Spleen (tissue), 11 donors: ENCODE results near the gene CEP112. TPM values are rescaled to one million over a fixed set of nuclear protein-coding genes. Genes with fewer than 3 reads are reported as not detected.

Experiments
- DNase-seq: peaks from one replicate; pipeline ENCODE4 v3.0.0-alpha.2; 2020
- H3K27ac ChIP-seq, 8 donors: fragments of 200-600 bp; sonication (generic) in 7 of 8; 1 replicate in 4 of 8; 2 replicates in 4 of 8; pipeline versions ENCODE4 v1.5.0 to v1.8.0; 2016 to 2021; ENCODE audit warnings: inconsistent platforms in 4 of 8, mild to moderate bottlenecking in 4 of 8, moderate library complexity in 1 of 8
- H3K27me3 ChIP-seq, 7 donors: fragments of 200-600 bp; sonication (generic) in 6 of 7; replicated peaks in 1 of 7; 1 replicate in 4 of 7; 2 replicates in 3 of 7; pipeline versions ENCODE4 v1.5.0 to v1.8.0; 2016 to 2021; ENCODE audit warnings: inconsistent platforms in 3 of 7, mild to moderate bottlenecking in 1 of 7
- H3K36me3 ChIP-seq, 6 donors: fragments of 200-600 bp; sonication (generic) in 5 of 6; 1 replicate in 4 of 6; 2 replicates in 2 of 6; pipeline versions ENCODE4 v1.5.0 to v1.8.0; 2016 to 2021; ENCODE audit warnings: inconsistent platforms in 2 of 6
- H3K4me1 ChIP-seq, 6 donors: fragments of 200-600 bp; sonication (generic) in 5 of 6; 1 replicate in 3 of 6; 2 replicates in 3 of 6; pipeline versions ENCODE4 v1.5.0 to v1.8.0; 2016 to 2021; ENCODE audit warnings: inconsistent platforms in 3 of 6
- H3K4me3 ChIP-seq, 8 donors: fragments of 200-600 bp; sonication (generic) in 7 of 8; 1 replicate in 4 of 8; 2 replicates in 4 of 8; pipeline versions ENCODE4 v1.5.0 to v1.8.0; 2016 to 2021; ENCODE audit warnings: inconsistent platforms in 4 of 8, mild to moderate bottlenecking in 4 of 8, moderate library complexity in 2 of 8
- H3K9me3 ChIP-seq, 8 donors: fragments of 200-600 bp; sonication (generic) in 7 of 8; 1 replicate in 4 of 8; 2 replicates in 4 of 8; pipeline versions ENCODE4 v1.5.0 to v1.8.0; 2016 to 2021; ENCODE audit warnings: inconsistent platforms in 4 of 8
- POLR2A ChIP-seq, 3 donors: fragments of 450-650 bp; IDR thresholded peaks; one replicate each; pipeline ENCODE4 v1.5.1; 2017; ENCODE audit warnings: antibody characterized with exemption in 3 of 3, mild to moderate bottlenecking in 1 of 3
- POLR2AphosphoS5 ChIP-seq, 3 donors: sonication (generic); formaldehyde crosslinking; IDR thresholded peaks; one replicate each; pipeline ENCODE4 v1.5.1; 2017; ENCODE audit warnings: antibody characterized with exemption in 3 of 3
- WGBS, 5 donors: extraction: QIAGEN DNeasy Blood & Tissue Kit in 3 of 5; methylation state at CpG; one replicate each; pipeline versions ENCODE4 v1.1.5 to v1.1.7; 2013 to 2018; 5-methylcytosine and 5-hydroxymethylcytosine counted together
- intact Hi-C: fragments of 100-400 bp; cut with DNase I; formaldehyde crosslinking; loops from one replicate; pipeline ENCODE4 v1.15.0; 2023; ENCODE audit warnings: low total_unique reads
- polyA plus RNA-seq, 3 donors: library from polyadenylated mRNA; stranded (reverse); fragments of 200-250 nt; gene quantifications; one replicate each; pipeline ENCODE4 v1.2.1, GENCODE V29; 2013
- total RNA-seq, 7 donors: library from RNA; depleted of rRNA in 3 of 7; stranded (reverse); fragments of >200 nt in 3 of 7; fragmentation: NEBNext Ultra II Directional in 4 of 7; extraction: Animal tissue kit (Norgen Biotek cat#: 25700) in 4 of 7; gene quantifications; one replicate each; pipeline versions ENCODE4 v1.1.0 to v1.2.1, GENCODE V29; 2016 to 2021
- TF ChIP-seq, protein P1 (sequence below), 11 experiments: fragments of 200-600 bp in 7 of 11; fragments of 450-650 bp in 4 of 11; sonication (generic) in 4 of 11; IDR thresholded peaks in 8 of 11; conservative IDR thresholded peaks in 3 of 11; 1 replicate in 7 of 11; 2 replicates in 4 of 11; pipeline versions ENCODE4 v1.4.0 to v1.8.0; 2016 to 2021; ENCODE audit warnings: antibody characterized with exemption in 11 of 11, inconsistent platforms in 4 of 11, mild to moderate bottlenecking in 1 of 11
- donor health status: healthy with polysubstance abuse.
- donor health status: DM: no; HTN: no; CAD: no; lungs with moderate emphysema.
- donor health status: DM: no; HTN: no; CAD: no.
- donor health status: Bipolar disorder and iron deficiency.
- donor health status: healthy.
- donor health status: DM: no; HTN: no; CAD: no.
- donor health status: DM: yes; HTN: yes; CAD: no.

The CEP112 gene
- total and polyA plus RNA-seq, 10 donors, result 3.1 to 31.0 (median 16.8) TPM

DNA sequence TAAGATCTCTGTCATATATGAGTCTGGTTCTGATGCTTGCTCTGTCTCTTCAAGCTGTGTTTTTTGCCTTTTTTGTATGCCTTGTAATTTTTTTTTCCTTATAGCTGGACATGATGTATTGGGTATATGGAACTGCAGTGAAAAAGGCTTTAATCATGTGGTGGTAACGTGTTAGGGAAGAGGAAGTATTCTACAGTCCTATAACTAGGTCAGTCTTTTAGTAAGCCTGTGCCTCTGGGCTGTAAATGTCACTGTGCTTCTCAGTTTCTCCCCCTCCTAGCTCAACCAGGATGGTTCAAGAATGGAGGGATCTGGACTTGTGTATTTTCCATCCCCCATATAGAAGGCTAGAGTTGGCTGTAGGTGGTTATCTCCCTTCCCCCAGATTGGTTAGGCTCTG is 428.1 kb downstream of the CEP112 start:
- H3K4me1 ChIP-seq, result no peaks in the 10 kb centered on the region
- intact Hi-C loops, result no loop called here
- WGBS, 5 donors, result 38 to 90% (median 63%) methylated on average over 1 of the region's 1 CpG

DNA sequence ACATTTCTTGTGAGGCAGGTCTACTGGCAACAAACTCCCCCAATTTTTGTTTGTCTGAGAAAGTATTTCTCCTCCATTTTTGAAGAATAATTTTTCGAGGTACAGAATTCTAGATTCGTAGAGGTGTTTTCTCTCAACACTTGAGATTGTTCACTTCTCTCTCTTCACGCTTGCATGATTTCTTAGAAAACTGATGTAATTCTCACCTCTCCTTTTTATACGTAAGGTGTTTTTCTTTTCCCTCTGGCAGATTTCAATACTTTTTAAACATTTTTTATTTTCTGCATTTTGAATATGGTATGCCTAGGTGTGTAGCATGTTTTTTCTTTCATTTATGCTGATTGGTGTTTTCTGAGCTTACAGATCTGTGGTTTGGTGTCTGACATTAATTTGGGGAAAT is 429.0 kb downstream of the CEP112 start:
- 80 to 95% (median 88%) methylated on average over 4 of the region's 4 CpGs for WGBS, 5 donors
- H3K9me3 ChIP-seq, result no peaks in the 10 kb centered on the region
- intact Hi-C loops, result no loop called here
- no peaks in the 10 kb centered on the region for H3K4me1 ChIP-seq
- TF ChIP-seq POLR2A (IDR thresholded peaks at IDR 0.05) (no peak), POLR2AphosphoS5 (IDR thresholded peaks at IDR 0.05) (no peak)
- TF ChIP-seq, protein P1, sequence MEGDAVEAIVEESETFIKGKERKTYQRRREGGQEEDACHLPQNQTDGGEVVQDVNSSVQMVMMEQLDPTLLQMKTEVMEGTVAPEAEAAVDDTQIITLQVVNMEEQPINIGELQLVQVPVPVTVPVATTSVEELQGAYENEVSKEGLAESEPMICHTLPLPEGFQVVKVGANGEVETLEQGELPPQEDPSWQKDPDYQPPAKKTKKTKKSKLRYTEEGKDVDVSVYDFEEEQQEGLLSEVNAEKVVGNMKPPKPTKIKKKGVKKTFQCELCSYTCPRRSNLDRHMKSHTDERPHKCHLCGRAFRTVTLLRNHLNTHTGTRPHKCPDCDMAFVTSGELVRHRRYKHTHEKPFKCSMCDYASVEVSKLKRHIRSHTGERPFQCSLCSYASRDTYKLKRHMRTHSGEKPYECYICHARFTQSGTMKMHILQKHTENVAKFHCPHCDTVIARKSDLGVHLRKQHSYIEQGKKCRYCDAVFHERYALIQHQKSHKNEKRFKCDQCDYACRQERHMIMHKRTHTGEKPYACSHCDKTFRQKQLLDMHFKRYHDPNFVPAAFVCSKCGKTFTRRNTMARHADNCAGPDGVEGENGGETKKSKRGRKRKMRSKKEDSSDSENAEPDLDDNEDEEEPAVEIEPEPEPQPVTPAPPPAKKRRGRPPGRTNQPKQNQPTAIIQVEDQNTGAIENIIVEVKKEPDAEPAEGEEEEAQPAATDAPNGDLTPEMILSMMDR (IDR thresholded peaks at IDR 0.05 in 8 of 11, conservative IDR thresholded peaks at IDR 0.05 in 3 of 11), result no peak
- H3K4me3 ChIP-seq, result no peak overlapping the region
- DNase-seq, result no peak
- peaks cover 0 to 4% (median 0%) of the 10 kb centered on the region in 7 donors for H3K27me3 ChIP-seq
- no peaks in the 10 kb centered on the region for H3K36me3 ChIP-seq
- no peak overlapping the region for H3K27ac ChIP-seq

More for the DNA sequence above, 428.1 kb downstream of the CEP112 start:
- no peak overlapping the region for H3K27ac ChIP-seq
- no peaks in the 10 kb centered on the region for H3K36me3 ChIP-seq
- H3K9me3 ChIP-seq, result no peaks in the 10 kb centered on the region
- DNase-seq, result no peak
- H3K27me3 ChIP-seq, result peaks cover 0 to 4% (median 0%) of the 10 kb centered on the region in 7 donors
- TF ChIP-seq POLR2A (IDR thresholded peaks at IDR 0.05) (no peak), POLR2AphosphoS5 (IDR thresholded peaks at IDR 0.05) (no peak)
- TF ChIP-seq, protein P1 (IDR thresholded peaks at IDR 0.05 in 8 of 11, conservative IDR thresholded peaks at IDR 0.05 in 3 of 11), result no peak
- H3K4me3 ChIP-seq, result no peak overlapping the region

DNA sequence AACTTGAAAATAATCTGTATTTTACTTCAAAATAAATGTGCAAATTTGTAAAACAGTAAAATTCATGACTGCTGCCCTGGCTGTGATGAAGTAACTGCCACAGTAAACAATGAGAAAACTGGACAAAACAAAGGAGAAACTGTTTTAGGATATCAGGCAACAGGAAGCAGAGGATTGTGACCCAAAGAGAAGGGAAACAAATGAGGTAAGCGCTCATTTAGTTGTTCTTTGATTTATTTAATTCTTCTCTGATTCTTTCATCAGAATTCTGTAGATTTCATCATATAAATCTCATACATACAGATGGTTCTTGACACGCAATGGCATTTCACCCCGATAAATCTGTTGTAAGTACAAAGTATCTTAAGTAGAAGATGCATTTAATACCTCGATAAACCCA is 432.4 kb downstream of the CEP112 start:
- no peak for DNase-seq
- H3K27ac ChIP-seq, result no peak overlapping the region
- H3K4me3 ChIP-seq, result no peak overlapping the region
- H3K4me1 ChIP-seq, result no peaks in the 10 kb centered on the region
- no peaks in the 10 kb centered on the region for H3K27me3 ChIP-seq
- intact Hi-C loops, result no loop called here
- 88 to 95% (median 91%) methylated on average over 4 of the region's 4 CpGs for WGBS, 5 donors
- no peaks in the 10 kb centered on the region for H3K9me3 ChIP-seq
- TF ChIP-seq, protein P1 (IDR thresholded peaks at IDR 0.05 in 8 of 11, conservative IDR thresholded peaks at IDR 0.05 in 3 of 11), result no peak
- no peaks in the 10 kb centered on the region for H3K36me3 ChIP-seq

DNA sequence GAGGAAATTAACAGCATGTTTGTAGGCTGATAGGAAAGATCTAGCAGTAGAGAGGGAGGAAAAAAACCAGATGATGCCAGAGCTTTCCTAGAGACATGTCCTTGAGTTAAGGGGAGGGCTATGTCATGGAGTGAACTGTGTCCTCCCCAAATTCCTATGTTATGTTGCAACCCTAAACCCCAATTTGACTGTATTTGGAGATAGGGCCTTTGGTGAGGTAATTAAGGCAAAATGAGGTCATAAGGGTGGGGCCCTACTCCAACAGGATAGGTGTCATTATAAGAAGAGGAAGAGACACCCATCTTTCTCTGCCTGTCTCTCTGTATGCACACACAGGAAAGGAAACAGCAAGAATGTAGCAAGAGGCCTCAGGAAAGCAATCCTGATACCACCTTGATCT is 435.2 kb downstream of the CEP112 start:
- Histone ChIP-seq H3K4me1 (no peaks in the 10 kb centered on the region), H3K4me3 (no peak overlapping the region), H3K27me3 (no peaks in the 10 kb centered on the region), H3K9me3 (no peaks in the 10 kb centered on the region), H3K27ac (no peak overlapping the region), H3K36me3 (no peaks in the 10 kb centered on the region)
- intact Hi-C loops, result no loop called here
- TF ChIP-seq POLR2AphosphoS5 (IDR thresholded peaks at IDR 0.05), result no peak
- DNase-seq, result no peak

DNA sequence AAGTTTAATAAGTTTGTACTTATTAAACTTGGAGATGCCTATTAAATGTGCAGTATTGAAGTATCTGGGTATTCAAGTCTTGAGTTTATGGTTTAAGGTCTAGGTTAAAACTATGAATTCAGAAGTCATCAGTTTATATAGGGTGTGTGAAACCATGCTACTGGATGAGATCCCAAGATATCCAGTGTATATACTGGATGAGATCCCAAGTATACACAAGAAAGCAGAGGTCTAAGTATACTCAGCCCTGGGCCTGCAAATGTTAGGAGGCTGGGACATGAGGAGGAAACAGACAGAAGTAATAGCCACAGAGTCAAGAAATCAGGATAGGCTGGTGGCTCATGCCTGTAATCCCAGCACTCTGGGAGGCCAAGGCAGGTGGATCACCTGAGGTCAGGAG is 436.1 kb downstream of the CEP112 start:
- H3K27me3 ChIP-seq, result no peaks in the 10 kb centered on the region
- H3K4me1 ChIP-seq, result peaks cover 0 to 8% (median 2%) of the 10 kb centered on the region in 6 donors
- no peak overlapping the region for H3K4me3 ChIP-seq
- intact Hi-C loops, result no loop called here
- H3K36me3 ChIP-seq, result no peaks in the 10 kb centered on the region
- DNase-seq, result no peak
- H3K9me3 ChIP-seq, result no peaks in the 10 kb centered on the region
- H3K27ac ChIP-seq, result no peak overlapping the region
- TF ChIP-seq, protein P1 (IDR thresholded peaks at IDR 0.05 in 8 of 11, conservative IDR thresholded peaks at IDR 0.05 in 3 of 11), result no peak
- TF ChIP-seq POLR2AphosphoS5 (IDR thresholded peaks at IDR 0.05) (no peak), POLR2A (IDR thresholded peaks at IDR 0.05) (no peak)
